Upper lobe of left lung (tissue), 4 donors: Measurements from ENCODE around the gene SATB2.

ENCODE experiments used
- EP300 ChIP-seq, 4 donors: sonication (generic); formaldehyde crosslinking; IDR thresholded peaks; one replicate each; pipeline ENCODE4 v1.5.1; 2017; ENCODE audit warnings: antibody characterized with exemption in 4 of 4, control low read depth in 2 of 4
- POLR2A ChIP-seq, 4 donors: fragments of 450-650 bp; IDR thresholded peaks; one replicate each; pipeline ENCODE4 v1.5.1; 2016 to 2017; ENCODE audit warnings: antibody characterized with exemption in 4 of 4, mild to moderate bottlenecking in 2 of 4
- POLR2AphosphoS5 ChIP-seq, 2 donors: sonication (generic); formaldehyde crosslinking; IDR thresholded peaks; one replicate each; pipeline ENCODE4 v1.5.1; 2017; ENCODE audit warnings: antibody characterized with exemption in 2 of 2
- TF ChIP-seq, protein P1 (sequence below), 6 experiments: fragments of 450-650 bp in 4 of 6; fragments of 200-600 bp in 2 of 6; sonication (generic) in 2 of 6; IDR thresholded peaks; one replicate each; pipeline ENCODE4 v1.5.1; 2016 to 2019; ENCODE audit warnings: antibody characterized with exemption in 6 of 6

DNA sequence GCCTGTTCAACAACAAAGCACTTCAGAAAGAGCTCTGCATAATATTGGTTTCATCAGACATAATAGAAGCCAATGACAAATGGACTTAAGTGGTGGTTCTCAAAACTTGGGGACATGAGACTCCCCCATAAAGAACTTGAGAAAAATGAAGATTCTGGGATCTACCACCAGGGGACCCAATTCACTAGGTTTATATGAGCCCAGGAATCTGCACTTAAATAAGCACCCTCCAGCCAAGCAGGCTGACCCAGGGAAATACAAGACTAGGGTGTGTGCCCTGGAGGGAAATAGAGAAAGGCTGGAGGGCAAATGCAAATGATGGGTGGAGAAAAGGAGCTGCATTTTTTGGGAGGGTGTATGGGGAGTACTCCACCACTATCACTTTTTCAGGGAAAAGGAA, 52.5 kb downstream of the SATB2 start:
- TF ChIP-seq, protein P1, sequence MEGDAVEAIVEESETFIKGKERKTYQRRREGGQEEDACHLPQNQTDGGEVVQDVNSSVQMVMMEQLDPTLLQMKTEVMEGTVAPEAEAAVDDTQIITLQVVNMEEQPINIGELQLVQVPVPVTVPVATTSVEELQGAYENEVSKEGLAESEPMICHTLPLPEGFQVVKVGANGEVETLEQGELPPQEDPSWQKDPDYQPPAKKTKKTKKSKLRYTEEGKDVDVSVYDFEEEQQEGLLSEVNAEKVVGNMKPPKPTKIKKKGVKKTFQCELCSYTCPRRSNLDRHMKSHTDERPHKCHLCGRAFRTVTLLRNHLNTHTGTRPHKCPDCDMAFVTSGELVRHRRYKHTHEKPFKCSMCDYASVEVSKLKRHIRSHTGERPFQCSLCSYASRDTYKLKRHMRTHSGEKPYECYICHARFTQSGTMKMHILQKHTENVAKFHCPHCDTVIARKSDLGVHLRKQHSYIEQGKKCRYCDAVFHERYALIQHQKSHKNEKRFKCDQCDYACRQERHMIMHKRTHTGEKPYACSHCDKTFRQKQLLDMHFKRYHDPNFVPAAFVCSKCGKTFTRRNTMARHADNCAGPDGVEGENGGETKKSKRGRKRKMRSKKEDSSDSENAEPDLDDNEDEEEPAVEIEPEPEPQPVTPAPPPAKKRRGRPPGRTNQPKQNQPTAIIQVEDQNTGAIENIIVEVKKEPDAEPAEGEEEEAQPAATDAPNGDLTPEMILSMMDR (IDR thresholded peaks at IDR 0.05): no peak
- TF ChIP-seq POLR2A (IDR thresholded peaks at IDR 0.05) (no peak), EP300 (IDR thresholded peaks at IDR 0.05) (no peak), POLR2AphosphoS5 (IDR thresholded peaks at IDR 0.05) (no peak)
